Activated B cell treated with CpG ODN at 0.5 μM for 24 hours (primary cell): ENCODE measurements around the gene ATP1A1. TPM values are rescaled to one million over a fixed set of nuclear protein-coding genes. Genes with fewer than 3 reads are reported as not detected.

Experiments used
- ATAC-seq: fragments of 200-7000 bp; cut with Tn5 transposase; one replicate; pipeline ENCODE4 v1.10.0; 2021; ENCODE audit warnings: low read depth, mild to moderate bottlenecking, moderate library complexity
- CTCF ChIA-PET: fragments of 350-600 bp; sonication (Branson Sonifier 250); formaldehyde crosslinking; loops from one replicate; lab custom pipeline; 2021; ENCODE audit warnings: antibody characterized with exemption; lab: Charles Lee
- POLR2A ChIA-PET: fragments of 350-600 bp; sonication (Branson Sonifier 250); formaldehyde crosslinking; loops from one replicate; lab custom pipeline; 2021; ENCODE audit warnings: antibody characterized with exemption; lab: Charles Lee
- DNase-seq: peaks from one replicate; pipeline ENCODE4 v3.0.0; 2022
- H3K27ac Mint-ChIP-seq: one replicate; pipeline ENCODE4 v1.8.0; 2020; ENCODE audit warnings: mixed read lengths
- H3K27me3 Mint-ChIP-seq: one replicate; pipeline ENCODE4 v1.8.0; 2021; ENCODE audit warnings: mixed read lengths
- H3K36me3 Mint-ChIP-seq: one replicate; pipeline ENCODE4 v1.8.0; 2021; ENCODE audit warnings: low read depth, mixed read lengths
- H3K4me1 Mint-ChIP-seq: one replicate; pipeline ENCODE4 v1.8.0; 2021; ENCODE audit warnings: mixed read lengths
- H3K4me3 Mint-ChIP-seq: one replicate; pipeline ENCODE4 v1.8.0; 2020; ENCODE audit warnings: mild to moderate bottlenecking, mixed read lengths
- H3K9me3 Mint-ChIP-seq: one replicate; pipeline ENCODE4 v1.8.0; 2020; ENCODE audit warnings: mixed read lengths
- CTCF ChIP-seq: fragments of 200-600 bp; IDR thresholded peaks from one replicate; pipeline ENCODE4 v1.8.0; 2022; ENCODE audit warnings: antibody characterized with exemption, mild to moderate bottlenecking
- intact Hi-C: fragments of 100-400 bp; cut with micrococcal nuclease; formaldehyde crosslinking; loops from one replicate; pipeline ENCODE4 v1.15.1; 2024
- total RNA-seq: library from RNA; stranded (reverse); gene quantifications from 2 replicates; pipeline ENCODE4 v1.2.3, GENCODE V29; 2022

Gene ATP1A1
- total RNA-seq, 1 donor from 2014 or later: 151 TPM

- no peaks in the 10 kb centered on the region for H3K9me3 Mint-ChIP-seq
- no peak for TF ChIP-seq CTCF
- intact Hi-C loops: no loop called here
- CTCF ChIA-PET: interaction anchor here (1.5 kb wide), 1 partner anchor 117 kb away, joined by 7 read pairs; no protein-coding TSS in a partner anchor
- no peak overlapping the region for H3K4me3 Mint-ChIP-seq
- no peaks in the 10 kb centered on the region for H3K36me3 Mint-ChIP-seq
- POLR2A ChIA-PET: no interaction called here
- H3K27ac Mint-ChIP-seq: no peak overlapping the region
- no peak for DNase-seq
- H3K4me1 Mint-ChIP-seq: no peaks in the 10 kb centered on the region
- no peak for ATAC-seq
- peaks cover 15% of the 10 kb centered on the region for H3K27me3 Mint-ChIP-seq
Observed at GRCh38 chr1:116368241-116368640, 4.8 kb upstream of the ATP1A1 start.

- H3K27me3 Mint-ChIP-seq: peaks cover 14% of the 10 kb centered on the region
- DNase-seq: no peak
- ChIA-PET CTCF (interaction anchor here (1.1 to 1.4 kb wide), 2 partner anchors 10 to 231 kb away, joined by 5 to 7 read pairs; no protein-coding TSS in a partner anchor), POLR2A (interaction anchor here (0.7 kb wide), 1 partner anchor 1660 kb away, joined by 5 read pairs; no protein-coding TSS in a partner anchor)
- no peak for ATAC-seq
- TF ChIP-seq CTCF: no peak
- peaks cover 5% of the 10 kb centered on the region for H3K36me3 Mint-ChIP-seq
- intact Hi-C loops: loop anchor here (5.0 to 10.0 kb wide), 4 partner anchors 203 to 1292 kb away; partner anchors contain the start of genes MAN1A2 and TENT5C
- no peaks in the 10 kb centered on the region for H3K9me3 Mint-ChIP-seq
- H3K4me1 Mint-ChIP-seq: peaks cover 12% of the 10 kb centered on the region
- no peak overlapping the region for H3K4me3 Mint-ChIP-seq
- no peak overlapping the region for H3K27ac Mint-ChIP-seq
Observed at GRCh38 chr1:116370181-116370580, 2.9 kb upstream of the ATP1A1 start.

GRCh38 chr1:116371752-116372151, 1.3 kb upstream of the ATP1A1 start:
- Mint-ChIP-seq H3K9me3 (no peaks in the 10 kb centered on the region), H3K27me3 (peaks cover 7% of the 10 kb centered on the region), H3K27ac (no peak overlapping the region), H3K4me1 (peaks cover 28% of the 10 kb centered on the region), H3K36me3 (peaks cover 5% of the 10 kb centered on the region), H3K4me3 (peak overlapping the region; percentile 81)
- ATAC-seq: no peak
- no peak for TF ChIP-seq CTCF
- intact Hi-C loops: loop anchor here (1.0 to 10.0 kb wide), 9 partner anchors 9 to 1291 kb away; partner anchors contain the start of genes MAN1A2, TENT5C and TTF2
- DNase-seq: no peak
- POLR2A ChIA-PET: no interaction called here
- CTCF ChIA-PET: interaction anchor here (1.3 kb wide), 1 partner anchor 127 kb away, joined by 3 read pairs; no protein-coding TSS in a partner anchor

GRCh38 chr1:116372191-116372590, 853 bp upstream of the ATP1A1 start:
- H3K36me3 Mint-ChIP-seq: peaks cover 5% of the 10 kb centered on the region
- ATAC-seq: no peak
- H3K27ac Mint-ChIP-seq: peak overlapping the region; percentile 59
- intact Hi-C loops: loop anchor here (1.0 to 10.0 kb wide), 9 partner anchors 8 to 1290 kb away; partner anchors contain the start of genes MAN1A2, TENT5C and TTF2
- POLR2A ChIA-PET: interaction anchor here (0.9 to 1.4 kb wide), 2 partner anchors 10 to 143 kb away, joined by 3 read pairs; no protein-coding TSS in a partner anchor
- H3K4me1 Mint-ChIP-seq: peaks cover 31% of the 10 kb centered on the region
- DNase-seq: no peak
- no peak for TF ChIP-seq CTCF
- no peaks in the 10 kb centered on the region for H3K9me3 Mint-ChIP-seq
- peaks cover 7% of the 10 kb centered on the region for H3K27me3 Mint-ChIP-seq
- H3K4me3 Mint-ChIP-seq: peak overlapping the region; percentile 81
- CTCF ChIA-PET: no interaction called here

- CTCF ChIA-PET: no interaction called here
- Mint-ChIP-seq H3K9me3 (no peaks in the 10 kb centered on the region), H3K4me3 (peak overlapping the region; percentile 91), H3K4me1 (peaks cover 46% of the 10 kb centered on the region), H3K36me3 (peaks cover 5% of the 10 kb centered on the region), H3K27ac (peak overlapping the region; percentile 94), H3K27me3 (peaks cover 2% of the 10 kb centered on the region)
- TF ChIP-seq CTCF: no peak
- POLR2A ChIA-PET: interaction anchor here (0.6 to 2.2 kb wide), 13 partner anchors 8 to 1233 kb away, joined by 3 to 9 read pairs (median 4); no protein-coding TSS in a partner anchor
- ATAC-seq: peak; percentile 13
- intact Hi-C loops: loop anchor here (1.0 to 10.0 kb wide), 11 partner anchors 17 to 1289 kb away; partner anchors contain the start of genes MAN1A2, TENT5C and TTF2
- peak; percentile 54 for DNase-seq
Observed at GRCh38 chr1:116373431-116374352, 648 bp downstream of the ATP1A1 start.
